Urinary bladder (tissue), 4 donors: Measurements from ENCODE around the gene GPR150. TPM values are rescaled to one million over a fixed set of nuclear protein-coding genes. Genes with fewer than 3 reads are reported as not detected.

ENCODE experiments used
- DNase-seq: peaks from one replicate; pipeline ENCODE4 v3.0.0-alpha.2; 2015; ENCODE audit errors: extremely low spot score
- H3K27ac ChIP-seq: one replicate; pipeline ENCODE4 v1.5.1; 2013; ENCODE audit warnings: low read depth, mild to moderate bottlenecking, moderate library complexity
- H3K36me3 ChIP-seq: one replicate; pipeline ENCODE4 v1.6.1; 2013; ENCODE audit warnings: mild to moderate bottlenecking, moderate library complexity; ENCODE audit not compliant: insufficient read depth
- H3K4me1 ChIP-seq: one replicate; pipeline ENCODE4 v1.6.1; 2013; ENCODE audit warnings: mild to moderate bottlenecking, moderate library complexity; ENCODE audit not compliant: insufficient read depth
- H3K4me3 ChIP-seq: one replicate; pipeline ENCODE4 v1.5.1; 2013; ENCODE audit warnings: low read depth, low read length
- WGBS: extraction: QIAGEN DNeasy Blood & Tissue Kit; methylation state at CpG from one replicate; pipeline ENCODE4 v1.1.7; 2013; 5-methylcytosine and 5-hydroxymethylcytosine counted together
- polyA plus RNA-seq: library from polyadenylated mRNA; stranded (reverse); fragments of 200-250 nt; gene quantifications from one replicate; pipeline ENCODE4 v1.2.3, GENCODE V29; 2013
- total RNA-seq: library from RNA; depleted of rRNA; stranded (reverse); fragments of >200 nt; gene quantifications from one replicate; pipeline ENCODE4 v1.2.3, GENCODE V29; 2014
- donor health status: healthy with polysubstance abuse.
- donor health status: healthy.

GPR150 gene
- total RNA-seq (not detected), polyA plus RNA-seq (0.73 TPM)

- Histone ChIP-seq H3K4me1 (no peaks in the 10 kb centered on the region), H3K4me3 (peak within 1 kb of the TSS; percentile 49), H3K36me3 (no peaks in the 10 kb centered on the region), H3K27ac (no peak within 1 kb of the TSS)
- no peak for DNase-seq
- under 1% methylated on average over 85 of the region's 85 CpGs for WGBS
Observed at GRCh38 chr5:95620030-95620869, at the start of gene GPR150. GPR150 (plus strand) TSS chr5:95620087; CDS start chr5:95620276, 189 bp downstream.

- WGBS, result 60% methylated on average over 2 of the region's 2 CpGs
- Histone ChIP-seq H3K4me3 (no peak overlapping the region), H3K27ac (no peak overlapping the region), H3K4me1 (no peaks in the 10 kb centered on the region), H3K36me3 (peaks cover 1% of the 10 kb centered on the region)
- no peak for DNase-seq
Observed at GRCh38 chr5:95572016-95572415, 47.9 kb upstream of the GPR150 start.

- Histone ChIP-seq H3K36me3 (no peaks in the 10 kb centered on the region), H3K27ac (no peak overlapping the region), H3K4me1 (no peaks in the 10 kb centered on the region), H3K4me3 (no peak overlapping the region)
- DNase-seq, result no peak
- WGBS, result 96% methylated on average over 2 of the region's 2 CpGs
Observed at GRCh38 chr5:95581576-95581975, 38.3 kb upstream of the GPR150 start.

GRCh38 chr5:95583992-95584391, 35.9 kb upstream of the GPR150 start:
- Histone ChIP-seq H3K36me3 (no peaks in the 10 kb centered on the region), H3K4me3 (no peak overlapping the region), H3K4me1 (no peaks in the 10 kb centered on the region), H3K27ac (no peak overlapping the region)
- WGBS, result 96% methylated on average over 1 of the region's 1 CpG
- no peak for DNase-seq

GRCh38 chr5:95590880-95591279, 29.0 kb upstream of the GPR150 start:
- DNase-seq, result no peak
- no peaks in the 10 kb centered on the region for H3K4me1 ChIP-seq
- H3K27ac ChIP-seq, result no peak overlapping the region
- no peak overlapping the region for H3K4me3 ChIP-seq
- WGBS, result 52% methylated on average over 1 of the region's 1 CpG
- H3K36me3 ChIP-seq, result no peaks in the 10 kb centered on the region

GRCh38 chr5:95591490-95591901, 28.4 kb upstream of the GPR150 start:
- H3K36me3 ChIP-seq, result no peaks in the 10 kb centered on the region
- no peak overlapping the region for H3K27ac ChIP-seq
- H3K4me3 ChIP-seq, result no peak overlapping the region
- no peaks in the 10 kb centered on the region for H3K4me1 ChIP-seq
- no peak for DNase-seq
- WGBS, result 85% methylated on average over 5 of the region's 5 CpGs

- DNase-seq, result no peak
- H3K27ac ChIP-seq, result no peak overlapping the region
- 94% methylated on average over 3 of the region's 3 CpGs for WGBS
- H3K4me1 ChIP-seq, result no peaks in the 10 kb centered on the region
- H3K36me3 ChIP-seq, result peaks cover 1% of the 10 kb centered on the region
- H3K4me3 ChIP-seq, result no peak overlapping the region
Observed at GRCh38 chr5:95595289-95595931, 24.5 kb upstream of the GPR150 start.

GRCh38 chr5:95599252-95599651, 20.6 kb upstream of the GPR150 start:
- Histone ChIP-seq H3K27ac (no peak overlapping the region), H3K4me1 (no peaks in the 10 kb centered on the region), H3K4me3 (no peak overlapping the region), H3K36me3 (peaks cover 1% of the 10 kb centered on the region)
- no peak for DNase-seq
- WGBS, result 90% methylated on average over 1 of the region's 1 CpG

- Histone ChIP-seq H3K27ac (no peak overlapping the region), H3K36me3 (peaks cover 1% of the 10 kb centered on the region), H3K4me1 (no peaks in the 10 kb centered on the region), H3K4me3 (no peak overlapping the region)
- no peak for DNase-seq
- WGBS, result 73% methylated on average over 1 of the region's 1 CpG
Observed at GRCh38 chr5:95600557-95600956, 19.3 kb upstream of the GPR150 start.

- 92% methylated on average over 5 of the region's 5 CpGs for WGBS
- no peaks in the 10 kb centered on the region for H3K36me3 ChIP-seq
- DNase-seq, result no peak
- no peak overlapping the region for H3K4me3 ChIP-seq
- no peak overlapping the region for H3K27ac ChIP-seq
- no peaks in the 10 kb centered on the region for H3K4me1 ChIP-seq
Observed at GRCh38 chr5:95605786-95606185, 14.1 kb upstream of the GPR150 start.

GRCh38 chr5:95606419-95606818, 13.5 kb upstream of the GPR150 start:
- WGBS, result 97% methylated on average over 1 of the region's 1 CpG
- H3K4me3 ChIP-seq, result no peak overlapping the region
- H3K4me1 ChIP-seq, result no peaks in the 10 kb centered on the region
- DNase-seq, result no peak
- no peaks in the 10 kb centered on the region for H3K36me3 ChIP-seq
- H3K27ac ChIP-seq, result no peak overlapping the region

- 38% methylated on average over 3 of the region's 3 CpGs for WGBS
- no peaks in the 10 kb centered on the region for H3K4me1 ChIP-seq
- H3K36me3 ChIP-seq, result no peaks in the 10 kb centered on the region
- no peak overlapping the region for H3K4me3 ChIP-seq
- no peak overlapping the region for H3K27ac ChIP-seq
- no peak for DNase-seq
Observed at GRCh38 chr5:95609711-95610110, 10.2 kb upstream of the GPR150 start.

GRCh38 chr5:95610546-95610945, 9.3 kb upstream of the GPR150 start:
- DNase-seq, result no peak
- Histone ChIP-seq H3K4me1 (no peaks in the 10 kb centered on the region), H3K4me3 (no peak overlapping the region), H3K36me3 (no peaks in the 10 kb centered on the region), H3K27ac (no peak overlapping the region)
- 78% methylated on average over 7 of the region's 7 CpGs for WGBS

GRCh38 chr5:95611396-95611795, 8.5 kb upstream of the GPR150 start:
- H3K4me3 ChIP-seq, result no peak overlapping the region
- no peaks in the 10 kb centered on the region for H3K4me1 ChIP-seq
- DNase-seq, result no peak
- 94% methylated on average over 3 of the region's 3 CpGs for WGBS
- no peaks in the 10 kb centered on the region for H3K36me3 ChIP-seq
- H3K27ac ChIP-seq, result no peak overlapping the region
